OCI-LY3 (cell line): Measurements from ENCODE around the gene RAP1B.

Experiments
- H2AFZ ChIP-seq: fragments of 200-600, 300-600 bp; shearing (Covaris generic); 2 replicates; pipeline ENCODE4 v1.6.0; 2014; ENCODE audit warnings: antibody characterized with exemption, low read depth, low read length
- H3K27ac ChIP-seq: fragments of 200-600, 300-600 bp; sonication (generic); 2 replicates; pipeline ENCODE4 v1.5.1; 2014; ENCODE audit warnings: mild to moderate bottlenecking, low read length, moderate library complexity, mixed read lengths
- H3K27me3 ChIP-seq: fragments of 200-600, 300-600 bp; sonication (generic); 2 replicates; pipeline ENCODE4 v1.6.1; 2014; ENCODE audit warnings: low read depth, low read length, mixed read lengths
- H3K36me3 ChIP-seq: fragments of 200-600, 300-600 bp; sonication (generic); replicated peaks from 2 replicates; pipeline ENCODE3; 2014; ENCODE audit warnings: low read depth, low read length, mixed read lengths
- H3K4me1 ChIP-seq: fragments of 300-600, 200-600 bp; sonication (generic); 2 replicates; pipeline ENCODE4 v1.6.1; 2014; ENCODE audit warnings: low read length, mixed read lengths
- H3K4me2 ChIP-seq: fragments of 200-600, 300-600 bp; sonication (generic); 2 replicates; pipeline ENCODE4 v1.6.1; 2014; ENCODE audit warnings: low read length, mixed read lengths
- H3K4me3 ChIP-seq: fragments of 300-600, 200-600 bp; sonication (generic); 2 replicates; pipeline ENCODE4 v1.5.1; 2014; ENCODE audit warnings: antibody characterized with exemption, mild to moderate bottlenecking, low read length, moderate library complexity
- H3K79me2 ChIP-seq: fragments of 300-600, 200-600 bp; shearing (Covaris generic); 2 replicates; pipeline ENCODE4 v1.6.1; 2014; ENCODE audit warnings: mild to moderate bottlenecking, low read length, mixed read lengths
- H3K9ac ChIP-seq: fragments of 300-600, 200-600 bp; shearing (Covaris generic); 2 replicates; pipeline ENCODE4 v1.6.0; 2014; ENCODE audit warnings: mild to moderate bottlenecking, low read length, moderate library complexity
- H3K9me3 ChIP-seq: fragments of 200-600, 300-600 bp; shearing (Covaris generic); 2 replicates; pipeline ENCODE4 v1.6.1; 2014; ENCODE audit warnings: low read length, mixed read lengths; ENCODE audit not compliant: insufficient read depth
- H4K20me1 ChIP-seq: fragments of 200-600, 300-600 bp; sonication (generic); 2 replicates; pipeline ENCODE4 v1.6.1; 2016; ENCODE audit warnings: low read length, mixed read lengths; ENCODE audit not compliant: insufficient read depth
- CTCF ChIP-seq: fragments of 200-600, 300-600 bp; sonication (generic); IDR thresholded peaks from 2 replicates; pipeline ENCODE4 v1.5.1; 2014; ENCODE audit warnings: antibody characterized with exemption, low read length, low read depth
- EZH2phosphoT487 ChIP-seq: fragments of 200-600 bp; shearing (Covaris generic); IDR thresholded peaks from 2 replicates; pipeline ENCODE4 v1.6.1; 2018; ENCODE audit warnings: antibody characterized with exemption, mixed run types, low read depth

The RAP1B gene

GRCh38 chr12:68638171-68638570, 27.5 kb downstream of the RAP1B start:
- H3K9ac ChIP-seq, result no peak overlapping the region
- H3K4me2 ChIP-seq, result no peak overlapping the region
- TF ChIP-seq CTCF, result no peak
- no peak for TF ChIP-seq EZH2phosphoT487
- H3K36me3 ChIP-seq, result peaks cover 5% of the 10 kb centered on the region
- peaks cover 97% of the 10 kb centered on the region for H3K79me2 ChIP-seq
- no peak overlapping the region for H2AFZ ChIP-seq
- no peak overlapping the region for H3K4me3 ChIP-seq
- H3K9me3 ChIP-seq, result no peaks in the 10 kb centered on the region
- no peaks in the 10 kb centered on the region for H3K27me3 ChIP-seq
- H4K20me1 ChIP-seq, result peaks cover 97% of the 10 kb centered on the region
- H3K4me1 ChIP-seq, result peaks cover 40% of the 10 kb centered on the region
- H3K27ac ChIP-seq, result no peak overlapping the region

GRCh38 chr12:68638721-68639395, 28.2 kb downstream of the RAP1B start:
- TF ChIP-seq EZH2phosphoT487 (no peak), CTCF (no peak)
- Histone ChIP-seq H3K27ac (no peak overlapping the region), H3K27me3 (no peaks in the 10 kb centered on the region), H2AFZ (no peak overlapping the region), H3K4me3 (no peak overlapping the region), H4K20me1 (peaks cover 93% of the 10 kb centered on the region), H3K79me2 (peaks cover 97% of the 10 kb centered on the region), H3K36me3 (peaks cover 5% of the 10 kb centered on the region), H3K9me3 (no peaks in the 10 kb centered on the region), H3K4me1 (peaks cover 33% of the 10 kb centered on the region), H3K9ac (no peak overlapping the region), H3K4me2 (no peak overlapping the region)

GRCh38 chr12:68639396-68639767, 28.7 kb downstream of the RAP1B start:
- Histone ChIP-seq H3K4me2 (no peak overlapping the region), H3K36me3 (peaks cover 5% of the 10 kb centered on the region), H3K4me1 (peaks cover 28% of the 10 kb centered on the region), H4K20me1 (peaks cover 91% of the 10 kb centered on the region), H3K27me3 (no peaks in the 10 kb centered on the region), H3K4me3 (no peak overlapping the region), H3K9ac (no peak overlapping the region), H3K79me2 (peaks cover 99% of the 10 kb centered on the region), H3K27ac (no peak overlapping the region), H3K9me3 (no peaks in the 10 kb centered on the region), H2AFZ (no peak overlapping the region)
- no peak for TF ChIP-seq CTCF
- no peak for TF ChIP-seq EZH2phosphoT487

GRCh38 chr12:68641138-68641537, 30.4 kb downstream of the RAP1B start:
- Histone ChIP-seq H3K27ac (no peak overlapping the region), H3K9ac (no peak overlapping the region), H3K9me3 (no peaks in the 10 kb centered on the region), H4K20me1 (peaks cover 88% of the 10 kb centered on the region), H3K4me1 (peaks cover 21% of the 10 kb centered on the region), H3K27me3 (no peaks in the 10 kb centered on the region), H3K36me3 (peaks cover 4% of the 10 kb centered on the region), H2AFZ (no peak overlapping the region), H3K4me3 (no peak overlapping the region), H3K4me2 (peak overlapping the region; percentile 21), H3K79me2 (peaks cover 97% of the 10 kb centered on the region)
- TF ChIP-seq CTCF (no peak), EZH2phosphoT487 (no peak)
